HG03097 (cell line): Measurements from ENCODE around the gene MRPL49.

ENCODE experiments used
- ATAC-seq: cut with Tn5 transposase; IDR thresholded peaks from one replicate; pipeline ENCODE4 v1.9.1; 2021; ENCODE audit not compliant: unreplicated experiment, low FRiP score

Gene MRPL49

DNA sequence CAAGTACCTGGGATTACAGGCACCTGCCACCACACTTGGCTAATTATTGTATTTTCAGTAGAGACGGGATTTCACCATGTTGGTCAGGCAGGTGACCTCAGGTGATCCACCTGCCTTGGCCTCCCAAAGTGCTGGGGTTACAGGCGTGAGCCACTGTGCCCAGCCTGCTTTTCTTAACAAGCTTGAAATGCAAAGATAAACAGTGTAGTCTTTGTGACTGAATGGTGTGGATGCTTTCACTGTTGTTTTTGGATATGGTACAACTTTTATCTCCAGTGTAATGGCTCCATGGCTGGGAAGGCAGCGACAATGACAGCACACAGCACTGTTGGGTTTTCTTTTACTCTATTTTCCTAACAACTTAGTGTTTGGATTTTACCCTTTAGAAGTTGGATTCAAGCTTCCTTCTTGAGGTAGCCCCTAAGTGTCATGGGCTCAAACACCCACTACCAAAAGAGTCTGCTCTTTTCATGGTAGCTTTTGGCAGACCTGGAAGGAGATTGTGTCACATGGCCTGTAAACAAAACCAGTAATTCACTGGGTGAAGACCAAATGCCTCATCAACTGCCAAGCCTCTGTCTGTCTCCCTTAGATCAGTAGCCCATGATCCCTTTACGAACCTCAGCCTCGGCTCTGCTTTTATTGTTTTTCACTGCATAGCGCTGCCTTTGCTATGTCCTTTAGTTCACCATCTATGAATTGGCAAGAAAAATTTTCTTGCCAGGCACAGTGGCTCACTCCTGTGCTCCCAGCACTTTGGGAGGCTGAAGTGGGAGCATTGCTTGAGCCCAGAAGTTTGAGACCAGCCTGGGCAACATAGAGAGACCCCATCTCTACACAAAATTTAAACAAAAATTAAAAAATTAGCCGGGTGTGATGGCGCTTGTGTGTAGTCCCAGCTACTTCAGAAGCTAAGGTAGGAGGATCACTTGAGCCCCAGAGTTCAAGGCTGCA lies 19.7 kb upstream of the MRPL49 start:
- no peak for ATAC-seq

DNA sequence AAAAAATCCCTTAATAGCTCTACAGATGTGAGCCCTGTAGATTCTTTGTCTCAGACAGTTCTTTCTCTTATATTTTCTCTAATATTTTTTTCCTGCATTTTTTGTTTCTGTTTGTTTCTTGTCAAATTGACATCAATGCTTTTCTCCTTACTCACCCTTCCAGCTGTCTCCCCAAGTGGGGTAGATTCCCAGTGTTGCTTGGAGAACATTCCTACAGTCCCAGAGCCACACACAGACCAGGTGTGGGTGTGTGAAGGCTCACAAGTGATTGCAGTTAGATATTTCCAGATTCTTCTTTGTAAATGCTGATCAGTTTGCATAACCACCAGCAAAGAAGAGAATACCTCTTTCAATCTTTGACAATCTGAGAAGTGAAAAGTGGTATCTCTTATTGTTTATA lies 18.6 kb upstream of the MRPL49 start:
- no peak for ATAC-seq

DNA sequence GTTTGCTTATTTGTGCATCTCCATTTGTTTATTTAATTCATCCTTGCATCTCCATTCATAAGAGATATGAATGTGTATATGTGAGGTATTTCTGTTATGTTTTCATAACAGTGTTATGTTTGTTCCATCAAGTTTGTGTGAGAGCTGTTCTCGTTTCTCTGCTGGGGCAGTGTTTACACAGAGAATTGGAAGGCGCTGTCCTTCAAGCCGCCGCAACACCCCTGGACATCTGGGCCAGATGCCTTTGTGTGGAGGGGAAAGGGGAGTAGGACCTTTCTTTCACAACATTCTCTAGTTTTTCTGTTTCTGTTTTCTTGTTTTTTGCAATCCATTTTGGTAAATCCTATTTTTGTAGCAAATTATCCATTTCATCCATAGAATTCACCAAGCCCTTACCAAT lies 17.5 kb upstream of the MRPL49 start:
- ATAC-seq: no peak

DNA sequence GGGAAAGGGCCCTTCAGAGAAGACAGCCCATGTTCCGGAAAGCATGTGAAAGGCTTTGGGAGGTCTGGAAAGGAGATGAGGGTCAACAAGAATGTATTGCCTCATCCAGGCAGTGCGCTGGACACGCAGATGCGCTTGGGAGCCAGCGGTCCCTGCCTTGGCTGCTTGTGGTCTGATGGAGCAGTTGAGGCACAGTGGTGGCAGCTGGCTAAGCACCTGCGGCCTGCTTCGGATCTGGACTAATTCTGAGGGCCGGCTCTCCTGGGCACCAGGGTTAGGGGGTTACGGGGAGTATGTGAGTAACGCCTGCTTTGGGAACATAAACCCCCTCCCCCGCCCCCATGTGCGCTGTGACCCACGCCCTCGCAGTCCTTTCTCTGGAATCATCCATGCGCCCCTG lies 15.0 kb upstream of the MRPL49 start:
- ATAC-seq: no peak

DNA sequence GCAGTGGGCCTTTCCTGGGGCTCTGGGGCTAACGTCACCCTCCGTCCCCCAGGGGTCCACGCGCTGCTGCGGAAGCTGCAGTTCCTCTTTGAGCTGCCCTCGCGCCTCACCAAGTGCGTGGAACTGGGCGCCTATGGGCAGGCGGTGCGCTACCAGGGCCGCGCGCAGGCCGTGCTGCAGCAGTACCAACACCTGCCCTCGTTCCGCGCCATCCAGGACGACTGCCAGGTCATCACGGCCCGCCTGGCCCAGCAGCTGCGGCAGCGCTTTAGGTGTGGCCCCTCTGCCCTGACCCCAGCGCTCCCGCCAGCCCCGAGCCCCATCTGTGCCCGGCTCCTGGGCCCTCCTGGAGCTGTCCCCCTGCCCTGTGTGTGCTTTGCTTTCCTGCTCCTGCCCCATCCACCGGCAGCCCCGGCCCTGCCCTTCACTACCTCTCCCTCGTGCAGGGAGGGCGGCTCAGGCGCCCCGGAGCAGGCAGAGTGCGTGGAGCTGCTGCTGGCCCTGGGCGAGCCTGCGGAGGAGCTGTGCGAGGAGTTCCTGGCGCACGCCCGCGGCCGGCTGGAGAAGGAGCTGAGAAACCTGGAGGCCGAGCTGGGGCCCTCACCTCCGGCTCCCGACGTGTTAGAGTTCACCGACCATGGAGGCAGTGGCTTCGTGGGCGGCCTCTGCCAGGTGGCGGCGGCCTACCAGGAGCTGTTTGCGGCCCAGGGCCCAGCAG lies 14.2 kb upstream of the MRPL49 start:
- no peak for ATAC-seq

DNA sequence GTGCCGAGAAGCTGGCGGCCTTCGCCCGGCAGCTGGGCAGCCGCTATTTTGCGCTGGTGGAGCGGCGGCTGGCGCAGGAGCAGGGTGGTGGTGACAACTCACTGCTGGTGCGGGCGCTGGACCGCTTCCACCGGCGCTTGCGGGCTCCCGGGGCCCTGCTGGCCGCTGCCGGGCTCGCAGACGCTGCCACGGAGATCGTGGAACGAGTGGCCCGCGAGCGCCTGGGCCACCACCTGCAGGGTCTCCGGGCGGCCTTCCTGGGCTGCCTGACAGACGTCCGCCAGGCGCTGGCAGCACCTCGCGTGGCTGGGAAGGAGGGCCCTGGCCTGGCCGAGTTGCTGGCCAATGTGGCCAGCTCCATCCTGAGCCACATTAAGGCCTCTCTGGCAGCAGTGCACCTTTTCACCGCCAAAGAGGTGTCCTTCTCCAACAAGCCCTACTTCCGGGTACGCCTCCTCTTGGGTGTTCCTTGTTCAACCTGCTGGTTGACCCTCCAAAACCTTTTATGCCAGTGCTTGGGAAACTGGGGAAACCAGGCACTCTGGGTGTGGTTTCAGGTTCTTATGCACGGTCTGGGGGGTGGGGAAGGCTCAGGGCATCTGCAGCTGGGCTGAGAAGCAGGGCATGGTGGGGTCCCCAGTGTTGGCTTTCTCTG lies 13.5 kb upstream of the MRPL49 start:
- ATAC-seq: no peak

DNA sequence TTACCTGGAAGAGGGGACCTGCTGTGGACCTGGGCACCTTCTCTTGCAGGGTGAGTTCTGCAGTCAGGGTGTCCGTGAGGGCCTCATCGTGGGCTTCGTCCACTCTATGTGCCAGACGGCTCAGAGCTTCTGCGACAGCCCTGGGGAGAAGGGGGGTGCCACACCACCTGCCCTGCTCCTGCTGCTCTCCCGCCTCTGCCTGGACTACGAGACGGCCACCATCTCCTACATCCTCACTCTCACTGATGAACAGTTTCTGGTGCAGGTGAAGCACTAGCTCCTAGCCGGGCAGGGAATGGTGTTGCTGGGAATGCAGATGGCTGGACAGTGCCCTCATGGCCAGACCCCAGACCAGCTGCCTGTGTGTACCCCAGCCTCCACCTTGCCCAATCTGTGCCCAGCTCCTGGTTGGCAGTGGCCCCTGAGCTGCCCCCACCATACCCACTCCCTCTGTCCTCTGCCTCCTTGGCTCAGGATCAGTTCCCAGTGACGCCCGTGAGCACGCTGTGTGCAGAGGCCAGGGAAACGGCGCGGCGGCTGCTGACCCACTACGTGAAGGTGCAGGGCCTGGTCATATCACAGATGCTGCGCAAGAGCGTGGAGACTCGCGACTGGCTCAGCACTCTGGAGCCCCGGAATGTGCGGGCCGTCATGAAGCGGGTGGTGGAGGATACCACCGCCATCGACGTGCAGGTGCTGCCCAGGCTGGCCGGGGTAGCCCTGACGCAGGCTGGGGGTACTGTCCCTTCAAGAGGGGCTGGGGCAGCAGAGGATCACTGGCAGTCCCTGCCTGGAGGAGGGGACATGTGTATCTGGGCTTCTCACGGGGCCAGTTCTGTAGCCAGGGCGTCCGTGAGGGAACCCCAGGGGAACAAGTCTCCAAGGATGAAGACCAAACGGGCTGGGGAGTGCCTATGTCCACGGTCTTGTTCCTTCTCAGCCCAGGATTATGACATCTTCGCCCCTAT lies 12.6 kb upstream of the MRPL49 start:
- ATAC-seq: no peak

DNA sequence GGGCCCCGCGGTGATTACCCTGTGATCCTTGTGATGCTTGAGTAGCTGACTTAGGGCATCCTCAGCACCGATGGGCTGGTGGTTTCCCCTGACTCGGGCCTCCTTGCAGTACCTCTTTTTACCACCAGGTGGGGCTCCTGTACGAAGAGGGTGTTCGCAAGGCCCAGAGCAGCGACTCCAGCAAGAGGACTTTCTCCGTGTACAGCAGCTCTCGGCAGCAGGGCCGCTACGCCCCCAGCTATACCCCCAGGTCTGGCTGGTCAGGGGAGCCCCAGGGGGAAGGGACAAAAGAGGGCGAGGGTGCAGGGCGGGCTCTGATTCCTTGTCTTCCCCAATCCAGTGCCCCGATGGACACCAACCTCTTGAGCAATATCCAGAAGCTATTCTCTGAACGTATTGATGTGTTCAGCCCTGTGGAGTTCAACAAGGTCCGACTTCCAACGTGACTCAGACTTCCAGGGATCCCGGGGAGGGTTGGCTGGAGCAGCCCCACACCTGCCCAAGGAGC lies 11.7 kb upstream of the MRPL49 start:
- no peak for ATAC-seq

DNA sequence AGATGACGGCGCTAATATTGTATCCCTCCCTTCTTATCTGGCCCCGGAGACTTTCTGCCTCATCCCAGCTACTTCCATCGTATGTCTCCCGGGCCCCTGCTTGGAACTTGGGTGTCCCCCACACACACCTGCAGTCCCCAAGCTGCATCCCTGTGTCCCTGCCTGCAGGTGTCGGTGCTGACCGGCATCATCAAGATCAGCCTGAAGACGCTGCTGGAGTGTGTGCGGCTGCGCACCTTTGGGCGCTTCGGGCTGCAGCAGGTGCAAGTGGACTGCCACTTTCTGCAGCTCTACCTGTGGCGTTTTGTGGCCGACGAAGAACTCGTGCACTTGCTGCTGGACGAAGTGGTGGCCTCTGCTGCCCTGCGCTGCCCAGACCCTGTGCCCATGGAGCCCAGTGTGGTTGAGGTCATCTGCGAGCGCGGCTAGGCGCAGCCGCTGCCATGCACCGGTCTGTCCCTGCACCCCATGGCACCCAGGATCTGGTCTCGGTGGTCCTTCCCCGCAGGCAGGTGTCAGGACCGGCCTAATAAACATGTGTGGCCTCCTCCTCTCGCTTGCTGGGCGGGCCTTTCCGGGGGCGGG lies 10.9 kb upstream of the MRPL49 start:
- no peak for ATAC-seq

DNA sequence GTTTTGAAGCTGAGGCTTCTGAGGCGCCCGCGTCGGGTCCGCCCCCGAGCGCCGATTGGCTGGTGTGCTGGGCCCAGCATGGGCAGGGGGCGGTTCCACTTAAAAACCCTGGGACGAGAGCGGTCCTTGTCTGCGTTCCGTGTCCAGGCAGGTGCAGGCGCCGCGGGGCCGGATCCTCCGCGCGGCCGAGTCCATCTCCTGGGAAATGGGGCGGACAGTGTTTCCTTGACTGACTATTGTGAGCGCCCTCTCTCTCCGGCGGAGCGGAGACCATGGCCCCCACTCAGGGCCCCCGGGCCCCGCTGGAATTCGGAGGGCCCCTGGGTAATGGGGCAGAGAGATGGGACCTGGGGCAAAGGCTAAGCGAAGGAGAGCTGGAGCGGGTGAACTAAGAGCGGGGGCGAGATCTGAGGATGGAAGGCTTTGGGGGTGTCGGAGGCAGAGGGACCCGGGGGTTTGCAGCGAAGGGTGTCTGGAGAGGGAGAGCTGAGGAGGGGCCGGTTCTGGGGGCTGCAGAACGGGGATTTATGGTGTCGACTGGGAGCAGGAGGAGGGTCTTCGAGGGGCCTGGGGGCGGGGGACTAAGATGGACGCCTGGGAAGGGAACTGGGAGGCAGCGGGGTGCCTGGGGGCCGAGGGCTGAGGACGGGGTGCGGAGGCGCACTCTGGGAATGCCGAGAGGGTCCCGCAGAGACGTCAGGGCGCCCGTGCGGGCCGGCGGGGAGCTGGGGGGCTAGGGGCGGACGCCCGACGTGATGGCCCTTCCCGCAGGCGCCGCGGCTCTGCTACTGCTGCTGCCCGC lies 10.2 kb upstream of the MRPL49 start, which contains the start of gene TM7SF2:
Gene TM7SF2 (plus strand): TSS at position 129 of the 802 bp plus-strand sequence. CDS start 144 bp downstream, at position 273.
- ATAC-seq: peak; percentile 44

DNA sequence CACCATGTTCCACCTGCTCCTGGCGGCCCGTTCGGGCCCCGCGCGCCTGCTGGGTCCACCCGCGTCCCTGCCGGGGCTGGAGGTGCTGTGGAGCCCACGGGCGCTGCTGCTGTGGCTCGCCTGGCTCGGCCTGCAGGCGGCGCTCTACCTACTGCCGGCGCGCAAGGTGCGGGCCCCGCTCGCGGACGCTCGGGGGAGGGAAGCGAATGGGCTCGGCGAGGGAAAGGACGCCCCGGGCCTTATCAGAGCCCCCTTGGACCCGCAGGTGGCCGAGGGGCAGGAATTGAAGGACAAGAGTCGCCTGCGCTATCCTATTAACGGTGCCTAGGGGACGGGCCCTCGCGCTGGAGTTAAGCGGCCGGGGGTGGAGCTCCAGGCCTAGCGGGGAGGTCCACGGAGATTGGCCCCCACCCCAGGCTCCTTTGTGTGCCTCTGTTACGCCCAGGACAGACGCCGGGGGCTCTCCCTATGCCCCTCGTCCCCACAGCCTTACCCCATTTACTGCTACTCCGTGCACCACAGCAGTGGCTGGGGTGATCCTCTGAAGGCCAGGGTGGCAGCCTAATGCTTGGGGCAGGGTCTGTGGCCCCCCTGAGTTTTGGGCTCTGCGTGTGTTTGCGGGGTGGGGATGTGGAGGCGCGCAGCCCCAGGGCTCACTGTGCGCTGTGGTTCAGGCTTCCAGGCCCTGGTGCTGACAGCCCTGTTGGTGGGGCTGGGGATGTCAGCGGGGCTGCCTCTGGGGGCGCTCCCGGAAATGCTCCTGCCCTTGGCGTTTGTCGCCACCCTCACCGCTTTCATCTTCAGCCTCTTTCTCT lies 9.4 kb upstream of the MRPL49 start:
- ATAC-seq: no peak

DNA sequence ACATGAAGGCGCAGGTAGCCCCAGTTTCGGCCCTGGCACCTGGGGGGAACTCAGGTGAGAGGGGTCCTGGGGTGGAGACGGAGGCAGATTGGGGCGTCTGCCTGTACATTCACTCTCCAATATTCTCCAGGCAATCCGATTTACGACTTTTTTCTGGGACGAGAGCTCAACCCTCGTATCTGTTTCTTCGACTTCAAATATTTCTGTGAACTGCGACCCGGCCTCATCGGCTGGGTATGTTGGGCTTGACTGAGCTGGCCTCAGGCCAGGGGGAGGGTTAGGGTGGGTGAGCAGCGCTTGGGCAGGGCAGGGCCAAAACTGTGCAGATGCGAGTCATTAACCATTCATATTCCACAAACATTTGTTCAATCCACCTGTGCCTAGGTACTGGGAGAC lies 8.8 kb upstream of the MRPL49 start:
- ATAC-seq: no peak

DNA sequence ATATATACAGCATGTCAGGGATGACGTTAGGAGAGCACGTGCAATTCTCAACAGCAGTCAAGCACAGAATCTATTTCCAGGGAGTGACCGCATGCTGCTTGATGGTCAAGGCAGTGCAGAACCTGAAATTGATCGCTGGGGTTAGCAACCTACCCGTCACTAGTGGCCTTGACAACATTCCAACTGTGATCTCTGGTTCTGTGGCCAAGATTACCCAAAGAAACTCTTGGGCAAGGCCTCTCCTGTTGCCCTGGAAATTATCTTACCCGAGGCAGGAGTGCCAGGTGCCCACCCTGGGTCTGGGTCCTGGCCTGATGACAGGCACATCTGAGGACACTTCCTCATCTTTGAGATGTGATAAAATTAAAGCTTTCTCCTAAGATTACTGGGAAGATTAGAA lies 8.3 kb upstream of the MRPL49 start:
- ATAC-seq: no peak

DNA sequence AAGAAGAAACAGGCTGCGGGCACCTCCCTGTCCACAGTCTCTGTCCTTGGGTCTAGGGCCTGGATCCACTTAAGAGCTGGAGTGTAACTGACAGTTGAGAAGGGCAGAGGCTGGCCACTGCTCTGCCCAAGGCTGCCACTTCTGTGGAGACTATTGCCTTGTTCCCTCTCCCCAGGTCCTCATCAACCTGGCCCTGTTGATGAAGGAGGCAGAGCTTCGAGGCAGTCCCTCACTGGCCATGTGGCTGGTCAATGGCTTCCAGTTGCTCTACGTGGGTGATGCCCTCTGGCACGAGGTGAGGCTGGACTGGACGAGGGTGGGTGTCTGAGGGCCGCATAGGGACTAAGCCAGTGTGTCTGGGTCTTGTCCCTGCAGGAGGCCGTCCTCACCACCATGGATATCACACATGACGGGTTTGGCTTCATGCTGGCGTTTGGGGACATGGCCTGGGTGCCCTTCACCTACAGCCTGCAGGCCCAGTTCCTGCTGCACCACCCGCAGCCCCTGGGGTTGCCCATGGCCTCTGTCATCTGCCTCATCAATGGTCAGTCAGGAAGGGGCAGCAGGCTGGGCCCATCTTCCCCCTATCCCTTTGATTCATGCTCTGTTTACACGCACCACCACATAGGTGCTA lies 7.5 kb upstream of the MRPL49 start:
- no peak for ATAC-seq

DNA sequence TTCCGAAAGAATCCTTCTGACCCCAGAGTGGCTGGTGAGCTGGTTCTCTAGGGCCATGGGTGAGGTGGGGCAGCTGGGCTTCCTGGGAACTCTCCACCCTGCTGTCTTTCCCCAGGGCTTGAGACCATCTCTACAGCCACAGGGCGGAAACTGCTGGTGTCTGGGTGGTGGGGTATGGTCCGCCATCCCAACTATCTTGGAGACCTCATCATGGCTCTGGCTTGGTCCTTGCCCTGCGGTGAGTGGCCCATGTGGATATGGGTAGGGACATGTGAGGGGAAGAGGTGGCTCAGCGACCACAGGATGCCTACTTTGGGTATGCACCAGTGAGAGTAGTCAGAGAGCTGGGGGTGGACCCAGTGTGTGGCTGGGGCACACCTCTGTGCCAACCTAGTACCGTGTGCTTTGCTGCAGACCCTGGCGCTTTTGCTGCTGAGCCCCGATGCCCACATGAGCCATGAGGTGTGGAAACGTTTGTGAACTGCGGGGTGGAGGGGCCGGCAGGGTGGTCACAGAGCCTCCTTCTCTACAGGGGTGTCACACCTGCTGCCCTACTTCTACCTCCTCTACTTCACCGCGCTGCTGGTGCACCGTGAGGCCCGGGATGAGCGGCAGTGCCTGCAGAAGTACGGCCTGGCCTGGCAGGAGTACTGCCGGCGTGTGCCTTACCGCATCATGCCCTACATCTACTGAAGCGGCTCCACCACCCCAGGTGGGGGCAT lies 6.6 kb upstream of the MRPL49 start:
- no peak for ATAC-seq

DNA sequence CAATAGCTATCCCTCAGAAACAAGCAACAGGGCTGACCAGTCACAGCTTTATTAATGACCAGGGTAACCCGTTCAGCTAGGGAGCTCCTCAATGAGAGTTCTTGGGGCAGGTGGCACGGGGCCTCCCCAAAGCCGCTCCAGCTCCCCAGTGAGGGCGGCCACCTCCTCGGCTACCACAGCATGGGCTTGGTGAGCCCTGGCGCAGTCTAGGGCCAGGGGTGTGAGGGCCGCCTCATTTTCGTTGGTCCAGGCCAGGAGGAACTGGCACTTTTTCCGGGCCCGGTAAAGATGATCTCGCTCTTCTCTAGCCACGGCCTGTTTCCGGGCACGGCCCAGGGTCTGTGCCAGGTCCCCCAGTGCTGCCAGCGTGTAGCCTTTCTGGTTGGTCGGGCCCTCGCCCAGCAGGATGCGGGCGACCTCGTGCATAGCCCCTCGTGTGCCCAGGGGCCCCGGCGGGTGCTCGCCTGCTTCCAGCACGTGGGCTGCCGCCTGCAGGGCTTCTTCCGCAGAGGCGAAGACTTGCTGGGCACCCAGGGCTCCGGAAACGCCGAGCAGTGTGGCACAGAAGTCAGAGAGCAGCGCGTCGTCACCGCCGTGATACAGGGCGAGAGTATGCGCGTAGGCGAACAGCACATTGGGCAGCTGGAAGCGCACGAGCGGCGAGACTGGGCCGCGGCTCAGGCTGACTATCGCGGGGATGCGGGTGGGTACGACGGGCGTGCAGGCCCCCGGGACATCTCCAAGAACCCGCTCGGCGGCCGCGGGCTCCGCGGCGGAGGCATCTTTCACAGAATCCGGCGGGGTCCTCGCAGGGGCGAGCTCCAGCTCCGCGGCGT lies 5.5 kb upstream of the MRPL49 start:
- peak; percentile 2 for ATAC-seq
